Choroid plexus epithelial cell (primary cell): ENCODE data around the gene MED27.

Experiments used
- DNase-seq: peaks from one replicate; pipeline ENCODE4 v3.0.0-alpha.2; 2010; ENCODE audit warnings: low read depth
- H3K4me3 ChIP-seq: 2 replicates; pipeline ENCODE4 v1.5.1; 2011; ENCODE audit warnings: low read depth, mild to moderate bottlenecking, control low read depth, low read length, moderate library complexity
- CTCF ChIP-seq: conservative IDR thresholded peaks from 2 replicates; pipeline ENCODE4 v1.5.1; 2011; ENCODE audit warnings: low read depth, mild to moderate bottlenecking, control low read depth, inconsistent platforms, low read length, moderate library complexity

Gene MED27

GRCh38 chr9:131950487-131950886, 129.2 kb downstream of the MED27 start:
- no peak overlapping the region for H3K4me3 ChIP-seq
- no peak for DNase-seq
- no peak for TF ChIP-seq CTCF

- DNase-seq = no peak
- no peak for TF ChIP-seq CTCF
- no peak overlapping the region for H3K4me3 ChIP-seq
Measured at GRCh38 chr9:131946180-131946579, 133.5 kb downstream of the MED27 start.

DNA sequence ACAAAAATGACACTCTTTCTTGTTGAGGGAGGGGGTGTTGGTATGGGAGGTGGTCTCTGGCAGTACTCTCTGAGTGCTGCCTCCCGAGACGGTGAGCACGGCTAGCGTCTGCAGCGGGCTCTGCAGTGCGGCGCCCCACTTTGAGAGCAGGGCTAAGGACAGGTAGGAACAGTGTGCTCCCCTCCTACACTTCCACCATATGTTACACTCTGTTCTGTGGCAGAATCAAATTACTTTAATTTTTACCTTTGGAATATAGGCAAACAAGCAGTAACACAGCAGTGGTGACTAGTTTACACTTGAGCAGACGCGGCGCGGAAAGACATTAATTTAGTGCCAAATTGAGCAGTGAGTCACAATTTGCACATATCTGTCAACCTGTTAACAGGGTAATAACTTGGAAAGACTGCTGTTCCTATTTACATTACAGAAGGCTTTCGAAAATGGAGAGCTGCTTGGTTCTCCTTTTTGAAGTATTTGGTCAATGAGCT, 136.3 kb downstream of the MED27 start:
- DNase-seq = no peak
- no peak for TF ChIP-seq CTCF
- no peak overlapping the region for H3K4me3 ChIP-seq

- DNase-seq = no peak
- no peak overlapping the region for H3K4me3 ChIP-seq
- TF ChIP-seq CTCF = no peak
Measured at GRCh38 chr9:131942146-131942720, 137.4 kb downstream of the MED27 start.

DNA sequence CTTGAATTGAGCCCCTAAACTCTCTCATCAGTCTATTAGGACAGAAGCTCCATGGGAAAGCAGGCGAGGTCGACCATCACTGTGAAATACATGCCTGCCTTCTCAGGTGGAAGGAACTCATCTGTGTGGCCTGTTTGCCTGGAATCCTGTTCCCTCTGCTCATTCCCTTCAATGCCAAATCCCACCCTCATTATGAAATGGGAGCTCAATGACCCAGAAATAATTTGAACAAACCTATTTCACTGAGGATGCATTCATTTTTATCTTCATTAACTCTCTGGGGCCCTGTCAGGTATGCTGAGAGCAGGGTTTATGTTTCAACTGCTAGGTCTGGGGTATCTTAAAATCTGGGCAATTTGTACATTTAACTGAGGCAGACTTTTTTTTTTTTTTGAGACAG, 142.2 kb downstream of the MED27 start:
- H3K4me3 ChIP-seq = no peak overlapping the region
- no peak for TF ChIP-seq CTCF
- DNase-seq = no peak

DNA sequence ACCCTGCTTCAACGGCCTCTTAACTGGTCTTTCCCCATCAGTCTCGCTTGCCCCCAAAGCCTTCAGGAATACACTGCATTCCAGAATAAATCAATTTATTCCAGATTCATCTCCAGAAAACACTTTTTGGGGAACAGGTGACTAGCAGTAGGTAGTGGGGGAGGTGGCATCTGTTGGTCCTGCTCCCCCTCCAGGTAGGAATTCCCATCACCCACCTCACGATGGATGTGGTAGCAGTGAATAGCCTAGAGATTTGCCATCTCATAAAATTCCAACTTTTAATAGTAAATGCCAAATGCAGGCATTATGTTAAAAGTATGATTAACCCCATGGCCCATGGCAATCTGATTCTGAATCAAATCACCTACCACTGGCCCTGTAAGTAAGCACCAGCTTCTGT, 142.7 kb downstream of the MED27 start:
- DNase-seq = no peak
- H3K4me3 ChIP-seq = no peak overlapping the region
- TF ChIP-seq CTCF = no peak

- no peak overlapping the region for H3K4me3 ChIP-seq
- DNase-seq = no peak
- no peak for TF ChIP-seq CTCF
Measured at GRCh38 chr9:131934673-131935072, 145.0 kb downstream of the MED27 start.
